Activated CD4-positive, alpha-beta T cell treated with anti-CD3 and anti-CD28 coated beads, Interleukin-2, amount 50 U/mL, for 24 hours (primary cell): ENCODE measurements around the gene ZFAND6.
"Not testable (repeated sequence)": the region's sequence is repeated elsewhere in the genome, so short reads cannot be mapped to it uniquely, and the experiment has no call there.

Experiments used
- DNase-seq, 2 donors: peaks; one replicate each; pipeline ENCODE4 v3.0.0-alpha.2; 2020; ENCODE audit warnings: low read depth in 1 of 2, low spot score in 1 of 2

ZFAND6 gene

DNA sequence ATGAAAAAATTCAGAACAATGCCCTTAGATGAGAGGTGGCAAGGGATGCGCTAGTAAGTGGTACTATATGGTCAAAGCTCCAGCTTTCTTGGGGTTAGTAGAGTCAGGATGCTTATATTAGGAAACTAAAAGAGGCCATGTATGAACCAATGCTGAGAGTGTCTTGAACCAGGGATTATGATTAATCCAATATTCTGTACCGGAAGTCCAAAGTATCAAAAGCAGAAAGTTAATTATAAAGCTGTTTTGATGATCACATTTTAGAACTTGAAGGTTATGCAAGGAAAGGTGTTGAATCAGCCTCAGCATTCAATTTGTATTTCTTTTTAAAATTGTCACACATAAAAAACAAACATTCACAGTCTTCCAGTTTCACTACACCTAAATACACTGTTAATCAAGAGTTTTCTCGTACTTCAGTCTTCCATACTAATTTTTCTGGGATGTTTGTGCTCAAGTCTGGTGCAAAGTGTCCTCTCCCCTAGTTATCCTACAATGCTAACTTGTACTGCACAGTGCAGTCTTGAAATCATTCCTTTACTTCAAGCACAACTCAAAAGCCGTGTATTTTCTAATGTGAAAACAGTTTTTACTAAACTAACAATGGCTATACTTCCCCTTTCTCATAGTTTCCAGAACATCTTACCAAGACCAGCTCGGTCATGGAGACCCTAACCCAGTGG, 82.6 kb downstream of the ZFAND6 start:
- DNase-seq: no peak

DNA sequence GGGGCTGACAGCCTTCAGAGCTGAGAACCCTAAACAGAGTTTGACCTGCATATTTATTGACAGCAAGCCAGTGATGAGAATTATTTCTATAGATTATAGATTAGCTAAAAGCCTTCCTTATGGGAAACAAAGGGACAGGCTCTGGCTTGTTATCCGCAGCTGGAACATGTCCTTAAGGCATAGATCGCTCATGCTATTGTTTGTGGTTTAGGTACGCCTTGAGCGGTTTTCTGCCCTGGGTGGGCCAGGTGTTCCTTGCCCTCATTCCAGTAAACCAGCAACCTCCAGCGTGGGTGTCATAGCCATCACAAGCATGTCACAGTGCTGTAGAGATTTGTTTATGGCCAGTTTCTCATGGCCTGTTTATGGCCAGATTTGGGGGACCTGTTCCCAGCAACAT, 83.2 kb downstream of the ZFAND6 start:
- DNase-seq: no peak

DNA sequence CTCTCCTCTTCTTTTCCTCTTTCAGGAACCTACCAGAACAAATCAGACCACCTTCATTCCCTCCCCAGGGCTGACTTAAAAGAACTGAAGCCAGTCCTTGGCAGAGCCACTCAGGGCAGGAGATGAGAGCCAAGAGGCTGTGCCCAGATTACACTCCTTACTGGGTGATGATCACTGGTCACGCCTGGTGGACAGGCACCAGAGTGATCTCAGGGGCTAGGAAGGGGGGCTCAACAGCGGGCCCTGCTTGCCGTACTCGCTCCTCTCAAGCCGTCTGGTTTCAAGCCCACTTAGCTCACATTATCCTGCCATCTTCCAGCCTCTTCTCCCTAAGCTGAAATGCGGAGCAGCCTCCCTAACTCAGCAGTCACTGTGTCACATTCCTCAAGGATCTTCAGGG, 91.7 kb downstream of the ZFAND6 start:
- DNase-seq: no peak

DNA sequence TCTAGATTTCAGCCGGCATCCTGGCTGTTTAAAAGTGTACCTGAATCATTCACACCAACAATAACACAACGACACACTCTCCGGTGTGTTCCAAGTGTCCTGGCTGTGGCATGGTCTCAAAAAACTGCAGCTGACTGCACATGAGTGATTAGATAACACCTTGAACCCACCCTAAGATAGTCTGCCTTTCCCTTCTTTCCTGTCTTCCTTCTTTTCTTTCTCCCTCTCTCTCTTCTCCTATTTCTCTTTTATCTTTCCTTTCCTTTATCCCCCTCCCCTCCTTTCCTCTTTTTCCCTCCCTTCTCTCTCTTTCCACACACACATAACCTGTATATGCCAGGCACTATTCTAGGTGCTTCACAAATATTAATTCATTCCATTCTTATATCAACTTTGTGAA, 92.1 kb downstream of the ZFAND6 start:
- no peak for DNase-seq

DNA sequence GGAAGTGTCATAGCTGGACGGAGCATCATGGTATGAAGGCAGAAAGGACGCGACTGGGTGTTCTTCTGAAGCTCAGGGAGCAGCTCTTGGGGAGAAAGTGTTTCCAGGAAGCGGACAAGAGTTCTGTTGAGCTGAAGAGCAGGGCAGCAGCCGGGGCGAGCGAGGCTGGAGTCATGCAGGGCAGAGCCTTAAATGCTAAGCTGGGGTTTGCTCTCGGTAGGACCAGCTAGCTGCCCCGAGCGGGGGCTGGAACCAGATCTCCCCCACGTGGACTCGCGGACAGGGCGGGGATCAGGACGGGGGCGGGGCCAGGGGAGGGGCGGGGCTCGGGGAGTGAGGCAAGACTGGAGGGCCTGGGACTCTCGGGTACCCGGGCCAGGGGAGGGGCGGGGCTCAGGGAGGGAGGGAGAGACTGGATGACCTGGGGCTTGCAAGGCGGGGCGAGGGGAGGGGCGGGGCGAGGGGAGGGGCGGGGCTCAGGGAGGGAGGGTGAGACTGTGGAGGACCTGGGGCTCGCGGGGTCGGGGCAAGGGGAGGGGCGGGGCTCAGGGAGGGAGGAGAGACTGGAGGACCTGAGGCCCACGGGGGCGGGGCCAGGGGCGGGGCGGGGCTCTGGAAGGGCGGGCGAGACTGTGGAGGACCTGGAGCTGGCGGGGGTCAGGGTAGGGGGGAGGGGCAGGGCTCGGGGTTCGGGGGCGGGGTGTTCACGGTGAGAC, 92.9 kb downstream of the ZFAND6 start:
- peak; percentile 80 to 90 for DNase-seq

DNA sequence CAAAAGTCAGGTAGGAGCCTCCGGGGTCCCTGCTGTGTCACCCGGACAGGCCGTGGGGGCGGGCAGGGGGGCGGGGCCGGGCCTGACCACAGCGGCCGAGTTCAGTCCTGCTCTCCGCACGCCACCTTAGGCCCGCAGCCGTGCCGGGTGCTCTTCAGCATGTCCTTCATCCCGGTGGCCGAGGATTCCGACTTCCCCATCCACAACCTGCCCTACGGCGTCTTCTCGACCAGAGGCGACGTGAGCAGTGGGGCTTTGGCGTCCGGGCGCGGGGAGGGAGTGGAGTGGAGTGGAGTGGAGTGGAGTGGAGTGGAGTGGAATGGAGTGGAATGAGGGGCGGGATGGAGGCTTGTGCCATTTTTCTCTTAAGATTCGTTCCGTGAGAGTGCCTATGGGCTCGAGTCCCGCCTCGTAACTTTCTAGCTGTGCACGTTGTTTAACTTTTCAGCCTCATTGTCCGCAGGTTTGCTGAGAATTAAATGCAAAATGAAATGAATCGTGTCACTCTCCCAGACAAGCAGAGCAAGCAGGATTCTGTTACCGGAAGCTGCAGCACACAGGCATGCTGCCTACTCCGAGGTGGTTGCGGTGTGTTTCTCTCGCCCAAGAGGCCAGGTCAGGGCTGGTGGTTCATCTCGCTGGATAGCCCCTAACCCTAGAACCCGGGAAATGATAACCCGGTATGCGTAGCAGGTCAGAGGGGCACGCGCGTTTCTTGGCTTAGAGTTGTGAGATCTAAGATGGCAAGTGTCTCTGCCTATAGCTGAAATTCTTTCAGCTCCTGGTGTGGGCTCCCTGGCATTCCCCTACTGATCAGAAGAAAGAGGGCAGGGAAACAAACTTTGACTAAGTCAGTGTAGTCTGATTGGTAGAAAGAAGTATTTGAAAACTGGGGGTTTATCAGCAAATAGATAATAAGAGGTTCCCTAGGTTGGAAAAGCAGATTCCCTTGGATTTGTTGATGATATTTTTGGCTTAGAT, 93.7 kb downstream of the ZFAND6 start, which contains the start of gene FAH:
TSS of gene FAH (plus strand) at position 104 of the 981 bp plus-strand sequence. CDS start at position 160, 56 bp downstream.
- DNase-seq: peak; percentile 14 to 22

DNA sequence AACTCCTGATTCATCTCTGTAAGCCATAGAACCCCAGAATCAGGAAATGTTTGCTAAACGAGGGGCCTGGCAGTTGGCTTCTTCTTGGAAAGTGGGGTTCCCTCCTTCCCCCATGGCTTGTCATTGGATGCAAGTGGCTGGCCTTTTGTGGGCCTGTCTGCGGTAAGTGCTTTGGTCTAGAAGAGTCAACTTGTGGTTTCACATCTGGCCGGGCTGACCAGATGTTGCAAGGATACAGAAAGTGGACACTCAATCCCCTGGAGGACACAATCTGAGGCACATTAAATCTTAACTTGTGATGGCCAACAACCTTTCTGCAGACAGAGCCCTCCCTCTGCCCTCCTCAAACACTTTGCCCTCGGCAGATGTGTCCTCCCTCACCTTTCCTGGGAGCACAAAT, 94.4 kb downstream of the ZFAND6 start:
- DNase-seq: no peak

DNA sequence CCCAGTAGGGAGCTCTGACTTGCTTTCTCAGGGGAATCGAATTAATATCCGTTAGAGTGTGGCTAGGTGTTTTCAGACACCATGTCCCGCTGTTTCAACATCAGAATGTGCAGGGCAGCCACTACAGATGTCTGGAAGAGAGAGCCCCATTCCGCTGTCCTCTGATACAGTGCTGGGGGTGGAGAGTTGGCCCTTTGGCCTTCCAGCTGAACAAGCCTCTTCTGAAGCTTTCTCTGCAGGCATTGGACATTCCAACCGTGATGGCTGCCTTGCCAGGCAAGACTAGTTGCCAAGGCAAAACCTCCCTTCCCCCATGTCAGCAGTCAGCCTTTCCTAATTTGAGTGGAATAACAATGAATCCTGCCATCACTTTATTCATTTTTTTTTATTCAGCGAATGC, 94.9 kb downstream of the ZFAND6 start:
- no peak for DNase-seq

DNA sequence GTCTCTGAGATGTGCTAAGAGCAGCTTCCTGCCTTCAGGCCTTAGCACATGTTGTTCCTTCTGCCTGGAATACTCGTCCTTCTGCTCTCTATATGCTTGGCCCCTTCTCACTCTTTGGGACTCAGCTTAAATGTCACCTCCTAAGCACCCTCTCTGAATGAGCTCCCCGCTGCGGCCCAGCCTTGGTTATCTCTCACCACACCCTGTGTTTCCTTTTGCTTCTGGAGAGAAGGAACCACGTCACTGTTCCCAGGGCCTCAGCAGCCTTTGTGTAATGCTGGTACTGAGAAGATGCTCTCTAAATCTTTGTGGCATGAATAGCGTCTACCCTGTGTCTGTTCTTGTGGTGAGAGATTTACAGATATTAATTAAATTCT, 95.5 kb downstream of the ZFAND6 start:
- DNase-seq: no peak

DNA sequence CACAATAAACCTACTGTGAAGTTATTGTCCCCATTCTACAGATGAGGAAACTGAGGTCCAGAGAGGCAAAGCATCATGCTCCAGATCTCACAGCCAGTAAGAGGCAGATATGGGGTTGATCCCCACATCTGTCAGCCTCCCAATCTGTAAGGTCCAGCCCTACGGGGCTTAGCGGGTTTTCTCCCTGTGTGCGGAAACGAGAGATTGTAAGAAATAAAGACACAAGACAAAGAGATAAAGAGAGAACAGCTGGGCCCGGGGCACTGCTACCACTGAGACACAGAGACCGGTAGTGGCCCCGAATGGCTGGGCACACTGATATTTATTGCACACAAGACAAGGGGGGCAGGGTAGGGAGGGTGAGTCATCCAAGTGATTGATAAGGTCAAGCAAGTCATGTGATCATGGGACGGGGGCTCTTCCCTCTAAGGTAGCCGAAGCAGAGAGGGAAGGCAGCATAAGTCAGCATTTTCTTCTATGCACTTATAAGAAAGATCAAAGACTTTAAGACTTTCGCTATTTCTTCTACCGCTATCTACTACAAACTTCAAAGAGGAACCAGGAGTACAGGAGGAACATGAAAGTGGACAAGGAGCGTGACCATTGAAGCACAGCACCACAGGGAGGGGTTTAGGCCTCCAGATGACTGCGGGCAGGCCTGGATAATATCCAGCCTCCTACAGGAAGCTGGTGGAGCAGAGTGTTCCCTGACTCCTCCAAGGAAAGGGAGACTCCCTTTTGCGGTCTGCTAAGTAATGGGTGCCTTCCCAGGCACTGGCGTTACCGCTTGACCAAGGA, 96.1 kb downstream of the ZFAND6 start:
- not testable (repeated sequence) for DNase-seq

GRCh38 chr15:80156176-80156720, 96.8 kb downstream of the ZFAND6 start:
- no peak for DNase-seq

- DNase-seq: no peak
Measured at GRCh38 chr15:80157215-80157614, 97.7 kb downstream of the ZFAND6 start.

DNA sequence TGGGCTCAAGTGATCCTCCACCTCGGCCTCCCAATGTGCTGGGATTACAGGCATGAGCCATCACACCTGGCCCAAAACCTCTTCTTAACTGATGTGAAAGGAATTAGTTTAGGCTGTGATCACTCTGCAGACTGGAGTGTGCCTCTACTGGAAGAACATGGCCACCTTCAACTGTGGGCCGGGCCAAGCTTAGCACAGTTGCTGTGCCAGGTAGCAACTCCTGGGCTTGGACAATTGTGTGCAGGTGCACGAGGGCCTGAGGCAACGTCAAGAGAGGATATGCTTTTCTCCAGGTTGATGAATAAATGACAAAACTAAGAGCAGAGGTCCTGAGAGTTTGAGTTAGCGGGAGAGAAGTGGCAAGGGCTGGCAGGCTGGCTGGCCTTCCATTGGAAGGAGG, 99.8 kb downstream of the ZFAND6 start:
- no peak for DNase-seq

GRCh38 chr15:80159811-80160569, 100.5 kb downstream of the ZFAND6 start:
- DNase-seq: no peak

GRCh38 chr15:80160570-80161156, 101.2 kb downstream of the ZFAND6 start:
- DNase-seq: peak in 1 of 2 donors; percentile 13

GRCh38 chr15:80161468-80162016, 102.1 kb downstream of the ZFAND6 start:
- no peak for DNase-seq

GRCh38 chr15:80162059-80162554, 102.6 kb downstream of the ZFAND6 start:
- no peak for DNase-seq

GRCh38 chr15:80163217-80163616, 103.7 kb downstream of the ZFAND6 start:
- no peak for DNase-seq

DNA sequence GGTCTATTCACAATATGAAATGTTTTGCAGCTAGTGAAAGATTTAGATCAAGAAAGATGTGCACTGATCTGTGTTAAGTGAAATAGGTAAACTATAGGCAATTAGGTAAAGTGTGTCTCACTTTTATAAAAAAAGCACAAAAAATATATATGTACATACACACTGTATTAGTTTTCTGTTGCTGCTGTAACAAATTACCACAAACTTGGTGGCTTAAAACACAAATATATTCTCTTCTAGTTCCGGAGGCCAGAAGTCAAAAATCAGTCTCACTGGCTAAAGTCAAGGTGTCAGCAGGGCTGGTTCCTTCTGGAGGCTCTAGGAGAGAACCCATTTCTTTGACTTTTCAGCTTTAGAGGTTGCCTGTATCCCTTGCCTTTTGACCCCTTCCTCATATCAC, 104.4 kb downstream of the ZFAND6 start:
- DNase-seq: no peak
